Peyer's patch (tissue), 4 donors: ENCODE measurements around the gene ICE2. TPM values are rescaled to one million over a fixed set of nuclear protein-coding genes. Genes with fewer than 3 reads are reported as not detected.

Experiments
- DNase-seq, 3 donors: peaks; one replicate each; pipeline ENCODE4 v3.0.0-alpha.2; 2017 to 2019
- H3K27ac ChIP-seq, 4 donors: fragments of 200-600 bp; sonication (generic); one replicate each; pipeline ENCODE4 v1.5.1; 2016 to 2019
- H3K27me3 ChIP-seq, 2 donors: fragments of 200-600 bp; sonication (generic); one replicate each; pipeline ENCODE4 v1.5.1; 2019
- H3K36me3 ChIP-seq, 3 donors: fragments of 200-600 bp; sonication (generic); one replicate each; pipeline ENCODE4 v1.5.1; 2016 to 2019
- H3K4me1 ChIP-seq, 4 donors: fragments of 200-600 bp; sonication (generic); one replicate each; pipeline ENCODE4 v1.5.1; 2016 to 2019
- H3K4me3 ChIP-seq, 4 donors: fragments of 200-600 bp; sonication (generic); 1 replicate in 3 of 4; 2 replicates in 1 of 4; pipeline ENCODE4 v1.5.1; 2016 to 2019; ENCODE audit warnings: mild to moderate bottlenecking in 1 of 4
- H3K9me3 ChIP-seq, 4 donors: fragments of 200-600 bp; sonication (generic); one replicate each; pipeline ENCODE4 v1.5.1; 2016 to 2019; ENCODE audit warnings: mild to moderate bottlenecking in 1 of 4
- CTCF ChIP-seq, 6 experiments: fragments of 450-650 bp in 4 of 6; fragments of 200-600 bp in 2 of 6; sonication (generic) in 1 of 6; IDR thresholded peaks; one replicate each; pipeline ENCODE4 v1.5.1; 2017 to 2019; ENCODE audit warnings: antibody characterized with exemption in 6 of 6, mild to moderate bottlenecking in 3 of 6, moderate library complexity in 1 of 6
- POLR2A ChIP-seq, 2 donors: fragments of 450-650 bp; IDR thresholded peaks; one replicate each; pipeline ENCODE4 v1.5.1; 2017; ENCODE audit warnings: antibody characterized with exemption in 2 of 2, mild to moderate bottlenecking in 2 of 2, moderate library complexity in 2 of 2
- total RNA-seq, 4 donors: library from RNA; depleted of rRNA; stranded (reverse); fragments of >200 nt; gene quantifications; one replicate each; pipeline ENCODE4 v1.1.0, GENCODE V29; 2016

ICE2 gene
- total RNA-seq, 4 donors from 2014 or later: 14.7 to 27.2 (median 19.6) TPM

- H3K4me3 ChIP-seq: no peak overlapping the region
- H3K27me3 ChIP-seq: no peaks in the 10 kb centered on the region
- H3K36me3 ChIP-seq: peaks cover 0 to 9% (median 0%) of the 10 kb centered on the region in 3 donors
- no peaks in the 10 kb centered on the region for H3K9me3 ChIP-seq
- DNase-seq: no peak
- H3K4me1 ChIP-seq: no peaks in the 10 kb centered on the region
- no peak overlapping the region for H3K27ac ChIP-seq
- TF ChIP-seq POLR2A (IDR thresholded peaks at IDR 0.05) (no peak), CTCF (IDR thresholded peaks at IDR 0.05) (no peak)
These were observed 14.2 kb upstream of the ICE2 start for GRCh38 chr15:60493166-60493565.

DNA sequence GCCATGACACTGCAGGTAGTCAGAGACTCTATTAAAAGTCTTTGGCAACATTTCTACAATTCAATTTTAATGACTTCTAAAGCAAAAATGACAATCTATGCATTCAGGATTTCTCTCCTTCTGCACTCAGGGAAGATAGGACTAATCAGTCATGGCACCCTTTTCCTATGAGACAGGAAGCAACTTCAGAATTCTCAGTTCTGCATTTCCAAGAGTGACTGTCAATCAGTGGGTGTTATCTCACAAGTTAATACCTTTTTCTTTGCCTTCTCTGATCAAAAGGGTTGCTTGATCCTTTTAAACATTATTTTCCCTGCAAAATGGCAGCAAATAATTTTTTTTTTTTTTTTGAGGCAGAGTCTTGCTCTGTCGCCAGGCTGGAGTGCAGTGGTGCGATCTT is 7.8 kb upstream of the ICE2 start:
- TF ChIP-seq POLR2A (IDR thresholded peaks at IDR 0.05) (no peak), CTCF (IDR thresholded peaks at IDR 0.05) (no peak)
- no peaks in the 10 kb centered on the region for H3K27me3 ChIP-seq
- no peak for DNase-seq
- no peaks in the 10 kb centered on the region for H3K36me3 ChIP-seq
- no peak overlapping the region for H3K4me3 ChIP-seq
- H3K27ac ChIP-seq: no peak overlapping the region
- H3K9me3 ChIP-seq: no peaks in the 10 kb centered on the region
- H3K4me1 ChIP-seq: no peaks in the 10 kb centered on the region

- DNase-seq: no peak
- H3K9me3 ChIP-seq: no peaks in the 10 kb centered on the region
- H3K4me3 ChIP-seq: no peak overlapping the region
- no peak for TF ChIP-seq CTCF (IDR thresholded peaks at IDR 0.05)
- no peak for TF ChIP-seq POLR2A (IDR thresholded peaks at IDR 0.05)
- H3K4me1 ChIP-seq: peaks cover 0 to under 1% (median 0%) of the 10 kb centered on the region in 4 donors
- H3K36me3 ChIP-seq: no peaks in the 10 kb centered on the region
- H3K27me3 ChIP-seq: no peaks in the 10 kb centered on the region
- no peak overlapping the region for H3K27ac ChIP-seq
These were observed 6.6 kb upstream of the ICE2 start for GRCh38 chr15:60485365-60486055.

- no peaks in the 10 kb centered on the region for H3K9me3 ChIP-seq
- no peak overlapping the region for H3K4me3 ChIP-seq
- TF ChIP-seq POLR2A (IDR thresholded peaks at IDR 0.05): no peak
- TF ChIP-seq CTCF (IDR thresholded peaks at IDR 0.05): no peak
- no peak overlapping the region for H3K27ac ChIP-seq
- peaks cover 0 to 13% (median 1%) of the 10 kb centered on the region in 4 donors for H3K4me1 ChIP-seq
- H3K27me3 ChIP-seq: no peaks in the 10 kb centered on the region
- no peak for DNase-seq
- H3K36me3 ChIP-seq: no peaks in the 10 kb centered on the region
These were observed 4.1 kb upstream of the ICE2 start for GRCh38 chr15:60483042-60483441.

DNA sequence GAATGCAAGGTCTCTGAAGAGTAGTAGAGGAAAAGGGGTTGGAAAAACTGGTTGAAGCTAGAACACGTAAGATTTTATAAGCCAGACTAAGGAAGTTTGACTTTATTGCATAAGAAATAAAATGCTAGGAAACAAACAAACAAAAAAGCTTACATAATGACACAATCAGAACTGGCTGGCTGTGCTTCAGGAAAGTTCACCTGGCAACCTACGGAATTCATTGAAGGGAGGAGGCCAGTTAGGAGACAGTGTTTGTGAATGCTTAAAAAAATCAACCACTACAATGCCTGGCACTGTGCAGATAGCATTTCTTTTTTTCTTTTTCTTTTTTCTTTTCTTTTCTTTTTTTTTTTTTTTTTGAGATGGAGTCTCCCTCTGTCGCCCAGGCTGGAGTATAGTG is 1.9 kb upstream of the ICE2 start:
- Histone ChIP-seq H3K4me3 (no peak overlapping the region), H3K27ac (no peak overlapping the region), H3K9me3 (no peaks in the 10 kb centered on the region), H3K4me1 (peaks cover 0 to 32% (median 5%) of the 10 kb centered on the region in 4 donors), H3K36me3 (no peaks in the 10 kb centered on the region), H3K27me3 (no peaks in the 10 kb centered on the region)
- no peak for TF ChIP-seq POLR2A (IDR thresholded peaks at IDR 0.05)
- no peak for TF ChIP-seq CTCF (IDR thresholded peaks at IDR 0.05)
- no peak for DNase-seq
